Panc1 (cell line): ENCODE data around the gene EPHB1. TPM values are rescaled to one million over a fixed set of nuclear protein-coding genes. Genes with fewer than 3 reads are reported as not detected.

Experiments used
- ATAC-seq: fragments of 200-7000 bp; cut with Tn5 transposase; 2 replicates; pipeline ENCODE4 v1.9.1; 2020; ENCODE audit warnings: mild to moderate bottlenecking, moderate library complexity
- BruUV-seq: library from RNA; stranded (reverse); fragments of 400-500 nt; replicated peaks from 2 replicates; lab custom pipeline; 2021; lab: Mats Ljungman, UMichigan
- CTCF ChIA-PET: fragments of 300-600 bp; sonication (Branson Sonifier 250); formaldehyde crosslinking; loops from one replicate; lab custom pipeline; 2022; ENCODE audit warnings: antibody characterized with exemption; lab: Charles Lee
- POLR2A ChIA-PET: fragments of 300-600 bp; sonication (Branson Sonifier 250); formaldehyde crosslinking; loops from one replicate; lab custom pipeline; 2022; ENCODE audit warnings: antibody characterized with exemption; lab: Charles Lee
- DNase-seq: peaks from one replicate; pipeline ENCODE4 v3.0.0-alpha.2; 2010; ENCODE audit warnings: low read depth, low spot score
- H3K27ac ChIP-seq: 2 replicates; pipeline ENCODE4 v1.5.1; 2011; ENCODE audit warnings: mild to moderate bottlenecking, low read length, inconsistent platforms
- H3K27me3 ChIP-seq: fragments of 200-500 bp; sonication (Bioruptor generic); 2 replicates; pipeline ENCODE4 v1.6.0; 2014; ENCODE audit warnings: low read length, inconsistent platforms; ENCODE audit not compliant: control insufficient read depth, insufficient read depth
- H3K36me3 ChIP-seq: fragments of 200-500 bp; sonication (Bioruptor generic); 2 replicates; pipeline ENCODE4 v1.5.1; 2014; ENCODE audit warnings: inconsistent platforms, mild to moderate bottlenecking, low read length, moderate library complexity; ENCODE audit not compliant: control insufficient read depth, insufficient read depth
- H3K4me1 ChIP-seq: 2 replicates; pipeline ENCODE4 v1.5.1; 2011; ENCODE audit warnings: inconsistent platforms, mild to moderate bottlenecking, low read length, moderate library complexity; ENCODE audit not compliant: control insufficient read depth, insufficient read depth
- H3K4me3 ChIP-seq, 2 experiments: 2 replicates each; pipeline ENCODE4 v1.5.1; 2011 to 2012; ENCODE audit warnings: low read depth in 2 of 2, low read length in 2 of 2, mild to moderate bottlenecking in 2 of 2, inconsistent platforms in 1 of 2, moderate library complexity in 1 of 2
- H3K9me3 ChIP-seq: fragments of 200-500 bp; sonication (Bioruptor generic); 2 replicates; pipeline ENCODE4 v1.5.1; 2014; ENCODE audit warnings: low read depth, mild to moderate bottlenecking, inconsistent platforms, low read length, moderate library complexity; ENCODE audit not compliant: control insufficient read depth, insufficient read depth
- CTCF ChIP-seq: fragments of 450-650 bp; IDR thresholded peaks from 2 replicates; pipeline ENCODE4 v1.5.1; 2017; ENCODE audit warnings: mild to moderate bottlenecking
- POLR2AphosphoS5 ChIP-seq: IDR thresholded peaks from 2 replicates; pipeline ENCODE4 v1.6.1; 2012; ENCODE audit warnings: mild to moderate bottlenecking, low read depth, low read length, moderate library complexity
- REST ChIP-seq, 2 experiments: IDR thresholded peaks; 2 replicates each; pipeline ENCODE4 v1.6.1; 2011 to 2012; ENCODE audit warnings: low read depth in 2 of 2, control low read depth in 1 of 2, low read length in 1 of 2, mild to moderate bottlenecking in 1 of 2, moderate library complexity in 1 of 2; ENCODE audit not compliant: insufficient read depth in 1 of 2
- SIN3A ChIP-seq: IDR thresholded peaks from 2 replicates; pipeline ENCODE4 v1.6.1; 2012; ENCODE audit warnings: low read depth, mild to moderate bottlenecking, low read length, moderate library complexity, borderline replicate concordance; ENCODE audit not compliant: insufficient read depth
- TCF7L2 ChIP-seq: IDR thresholded peaks from 2 replicates; pipeline ENCODE4 v1.6.1; 2011; ENCODE audit warnings: mild to moderate bottlenecking, low read depth, low read length, inconsistent platforms
- in situ Hi-C: cut with HindIII; loops from 2 replicates; pipeline ENCODE4 v1.10.0; 2016; ENCODE audit warnings: low sequenced_read_pairs, low pct_unique_long_range_greater_than_20kb
- intact Hi-C: fragments of 100-400 bp; cut with micrococcal nuclease; formaldehyde crosslinking; loops from one replicate; pipeline ENCODE4 v1.10.0; 2022; ENCODE audit not compliant: unreplicated experiment
- total RNA-seq: library from RNA; stranded (reverse); gene quantifications from one replicate; pipeline ENCODE4 v1.2.1, GENCODE V29; 2021; ENCODE audit not compliant: unreplicated experiment

EPHB1 gene
- total RNA-seq, 1 experiment from 2014 or later = 0.46 TPM

GRCh38 chr3:135142530-135142929 lies 347.5 kb downstream of the EPHB1 start:
- Histone ChIP-seq H3K4me1 (no peaks in the 10 kb centered on the region), H3K4me3 (no peak overlapping the region), H3K27ac (no peak overlapping the region), H3K27me3 (0 out of 2 replicates have a peak, but pooled peaks cover under 1% of the 10 kb centered on the region), H3K9me3 (no peaks in the 10 kb centered on the region), H3K36me3 (no peaks in the 10 kb centered on the region)
- intact Hi-C loops (no loop called here), in situ Hi-C loops (no loop called here)
- DNase-seq (no peak), ATAC-seq (no peak)
- ChIA-PET POLR2A (no interaction called here), CTCF (no interaction called here)
- BruUV-seq = no TSS peak
- TF ChIP-seq TCF7L2 (no peak), SIN3A (no peak), REST (IDR thresholded peaks at IDR 0.05; ENCODE audit: insufficient read depth in 1 of 2, low read depth in 2 of 2, low read length in 1 of 2) (no peak), CTCF (no peak), POLR2AphosphoS5 (no peak)

- Histone ChIP-seq H3K4me3 (no peak overlapping the region), H3K9me3 (no peaks in the 10 kb centered on the region), H3K27me3 (0 out of 2 replicates have a peak, but pooled peaks cover 2% of the 10 kb centered on the region), H3K27ac (no peak overlapping the region), H3K36me3 (no peaks in the 10 kb centered on the region), H3K4me1 (no peaks in the 10 kb centered on the region)
- no peak for DNase-seq
- TF ChIP-seq REST (IDR thresholded peaks at IDR 0.05; ENCODE audit: insufficient read depth in 1 of 2, low read depth in 2 of 2, low read length in 1 of 2) = no peak
- no peak for TF ChIP-seq TCF7L2
- no peak for TF ChIP-seq POLR2AphosphoS5
- TF ChIP-seq CTCF = no peak
- no peak for TF ChIP-seq SIN3A
- in situ Hi-C loops = no loop called here
- no peak for ATAC-seq
- ChIA-PET POLR2A (no interaction called here), CTCF (no interaction called here)
- BruUV-seq = no TSS peak
- intact Hi-C loops = no loop called here
Measured at GRCh38 chr3:135143474-135143873, 348.4 kb downstream of the EPHB1 start.
